Natural killer cell (primary cell): ENCODE data around the gene TSN. TPM values are rescaled to one million over a fixed set of nuclear protein-coding genes. Genes with fewer than 3 reads are reported as not detected.

Source experiments
- ATAC-seq, 3 donors: fragments of 150-1000 bp in 2 of 3; fragments of 200-7000 bp in 1 of 3; cut with Tn5 transposase; 1 replicate in 1 of 3; 2 replicates in 2 of 3; pipeline ENCODE4 v1.10.0; 2021; ENCODE audit warnings: mild to moderate bottlenecking in 2 of 3, moderate library complexity in 2 of 3
- DNase-seq, 2 donors: peaks; one replicate each; pipeline versions ENCODE4 v3.0.0 to v3.0.0-alpha.2; 2013 to 2021; ENCODE audit warnings: mixed read lengths in 1 of 2
- H3K27ac ChIP-seq: one replicate; pipeline ENCODE4 v1.5.1; 2013; ENCODE audit warnings: mild to moderate bottlenecking, low read length
- H3K27me3 ChIP-seq: one replicate; pipeline ENCODE4 v1.6.1; 2013; ENCODE audit warnings: low read length; ENCODE audit not compliant: control insufficient read depth, insufficient read depth
- H3K36me3 ChIP-seq: one replicate; pipeline ENCODE4 v1.6.1; 2013; ENCODE audit warnings: low read length; ENCODE audit not compliant: control insufficient read depth, insufficient read depth
- H3K4me1 ChIP-seq: one replicate; pipeline ENCODE4 v1.6.1; 2013; ENCODE audit warnings: low read length; ENCODE audit not compliant: control insufficient read depth, insufficient read depth
- H3K4me3 ChIP-seq: one replicate; pipeline ENCODE4 v1.5.1; 2013; ENCODE audit warnings: low read length
- H3K9me3 ChIP-seq: one replicate; pipeline ENCODE4 v1.6.1; 2013; ENCODE audit warnings: low read length; ENCODE audit not compliant: control insufficient read depth, insufficient read depth
- H3K27ac Mint-ChIP-seq, 2 donors: one replicate each; pipeline ENCODE4 v1.8.0; 2022; ENCODE audit warnings: mild to moderate bottlenecking in 2 of 2, mixed read lengths in 2 of 2, moderate library complexity in 1 of 2
- H3K27me3 Mint-ChIP-seq, 2 donors: one replicate each; pipeline ENCODE4 v1.8.0; 2022; ENCODE audit warnings: low read depth in 2 of 2, mixed read lengths in 2 of 2
- H3K36me3 Mint-ChIP-seq: one replicate; pipeline ENCODE4 v1.8.0; 2022; ENCODE audit warnings: mixed read lengths
- H3K4me1 Mint-ChIP-seq, 2 donors: one replicate each; pipeline ENCODE4 v1.8.0; 2022; ENCODE audit warnings: mixed read lengths in 2 of 2
- H3K4me3 Mint-ChIP-seq: one replicate; pipeline ENCODE4 v1.8.0; 2022; ENCODE audit warnings: mild to moderate bottlenecking, moderate library complexity, mixed read lengths
- H3K9me3 Mint-ChIP-seq, 2 donors: one replicate each; pipeline ENCODE4 v1.8.0; 2022; ENCODE audit warnings: mixed read lengths in 2 of 2
- CTCF ChIP-seq: fragments of 200-600 bp; IDR thresholded peaks from one replicate; pipeline ENCODE4 v1.8.0; 2022; ENCODE audit warnings: antibody characterized with exemption
- WGBS: methylation state at CpG from one replicate; pipeline ENCODE4 v1.1.7; 2013; ENCODE audit warnings: missing lambda C conversion rate; ENCODE audit not compliant: insufficient coverage; 5-methylcytosine and 5-hydroxymethylcytosine counted together
- intact Hi-C: fragments of 100-400 bp; cut with micrococcal nuclease; formaldehyde crosslinking; loops from one replicate; pipeline ENCODE4 v1.14.2; 2022
- total RNA-seq, 4 donors: library from RNA; stranded (reverse); fragments of 120-200 nt in 1 of 4; gene quantifications; one replicate each; pipeline versions ENCODE4 v1.2.3 to v1.2.4, GENCODE V29; 2013 to 2022

TSN gene
- total RNA-seq, result 10 to 100 TPM; 54.7 to 66.9 (median 62.5) TPM
- 43.1 TPM for total RNA-seq (2013)

GRCh38 chr2:121755237-121756111, at the start of gene TSN:
Gene TSN (plus strand): TSS chr2:121755651. CDS start chr2:121755780, 129 bp downstream.
- H3K27ac ChIP-seq, result peak within 1 kb of the TSS; percentile 75
- DNase-seq, result peak; percentile 96 to 99
- Mint-ChIP-seq H3K36me3 (no peaks in the 10 kb centered on the region), H3K4me3 (peak within 1 kb of the TSS; percentile 91), H3K4me1 (peaks cover 19 to 25% of the 10 kb centered on the region in 2 donors), H3K27me3 (no peaks in the 10 kb centered on the region), H3K27ac (peak within 1 kb of the TSS; percentile 78 to 84), H3K9me3 (no peaks in the 10 kb centered on the region)
- TF ChIP-seq CTCF, result no peak
- peak; percentile 97 to 100 (median 98) for ATAC-seq
- H3K27me3 ChIP-seq, result no peaks in the 10 kb centered on the region
- no peaks in the 10 kb centered on the region for H3K9me3 ChIP-seq
- H3K4me1 ChIP-seq, result peaks cover 5% of the 10 kb centered on the region
- peak within 1 kb of the TSS; percentile 94 for H3K4me3 ChIP-seq
- H3K36me3 ChIP-seq, result peaks cover 14% of the 10 kb centered on the region
- intact Hi-C loops, result loop anchor here (1.0 to 5.0 kb wide), 4 partner anchors 19 to 353 kb away; partner anchors contain the start of genes CLASP1, NIFK and RNU4ATAC
- WGBS, result under 1% methylated on average over 66 of the region's 67 CpGs

DNA sequence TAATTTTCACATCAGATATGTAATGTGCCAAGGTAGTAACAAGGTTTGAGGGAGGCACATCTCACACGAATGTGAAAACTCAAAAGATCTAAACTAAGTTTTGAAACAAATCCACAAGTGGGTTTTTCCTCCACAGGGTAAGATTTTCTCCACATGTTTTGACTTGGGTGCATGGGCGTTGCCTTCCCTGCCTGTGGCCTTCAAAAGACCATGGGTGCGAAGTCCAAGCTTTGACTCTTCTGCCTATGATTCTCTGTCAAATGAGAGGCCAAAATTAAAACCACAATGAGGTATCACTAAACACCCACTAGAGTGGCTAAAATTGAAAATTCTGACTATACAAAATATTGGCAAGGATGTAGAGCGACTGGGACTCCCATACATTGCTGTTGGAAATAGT, 49.5 kb upstream of the TSN start:
- no peak for ATAC-seq
- Mint-ChIP-seq H3K9me3 (no peaks in the 10 kb centered on the region), H3K36me3 (no peaks in the 10 kb centered on the region), H3K4me1 (peaks cover 9% of the 10 kb centered on the region in 2 donors), H3K27ac (no peak overlapping the region), H3K4me3 (no peak overlapping the region), H3K27me3 (no peaks in the 10 kb centered on the region)
- Histone ChIP-seq H3K27me3 (no peaks in the 10 kb centered on the region), H3K4me3 (no peak overlapping the region), H3K4me1 (peaks cover 4% of the 10 kb centered on the region), H3K36me3 (no peaks in the 10 kb centered on the region), H3K9me3 (no peaks in the 10 kb centered on the region), H3K27ac (no peak overlapping the region)
- no peak for TF ChIP-seq CTCF
- WGBS, result 86% methylated on average over 3 of the region's 4 CpGs
- no peak for DNase-seq
- intact Hi-C loops, result no loop called here

GRCh38 chr2:121707344-121707919, 48.0 kb upstream of the TSN start:
- no peak for DNase-seq
- H3K36me3 ChIP-seq, result no peaks in the 10 kb centered on the region
- H3K4me1 ChIP-seq, result no peaks in the 10 kb centered on the region
- H3K4me3 ChIP-seq, result no peak overlapping the region
- no peak for ATAC-seq
- TF ChIP-seq CTCF, result no peak
- no peaks in the 10 kb centered on the region for H3K27me3 ChIP-seq
- intact Hi-C loops, result no loop called here
- H3K27ac Mint-ChIP-seq, result no peak overlapping the region
- no peaks in the 10 kb centered on the region for H3K9me3 ChIP-seq
- H3K9me3 Mint-ChIP-seq, result no peaks in the 10 kb centered on the region
- no peak overlapping the region for H3K4me3 Mint-ChIP-seq
- no peaks in the 10 kb centered on the region for H3K27me3 Mint-ChIP-seq
- 60% methylated on average over 9 of the region's 9 CpGs for WGBS
- H3K36me3 Mint-ChIP-seq, result no peaks in the 10 kb centered on the region
- no peak overlapping the region for H3K27ac ChIP-seq
- no peaks in the 10 kb centered on the region for H3K4me1 Mint-ChIP-seq
